Activated naive CD8-positive, alpha-beta T cell treated with anti-CD3 and anti-CD28 coated beads for 36 hours (primary cell): ENCODE data around the gene MED25. TPM values are rescaled to one million over a fixed set of nuclear protein-coding genes. Genes with fewer than 3 reads are reported as not detected.

Source experiments
- DNase-seq: peaks from one replicate; pipeline ENCODE4 v3.0.0; 2021
- H3K27ac Mint-ChIP-seq: one replicate; pipeline ENCODE4 v1.8.0; 2022; ENCODE audit warnings: mild to moderate bottlenecking, moderate library complexity, mixed read lengths
- H3K27me3 Mint-ChIP-seq: one replicate; pipeline ENCODE4 v1.8.0; 2022; ENCODE audit warnings: mild to moderate bottlenecking, mixed read lengths
- H3K36me3 Mint-ChIP-seq: one replicate; pipeline ENCODE4 v1.8.0; 2021; ENCODE audit warnings: mild to moderate bottlenecking, mixed read lengths
- H3K4me1 Mint-ChIP-seq: one replicate; pipeline ENCODE4 v1.8.0; 2021; ENCODE audit warnings: mixed read lengths
- H3K4me3 Mint-ChIP-seq: one replicate; pipeline ENCODE4 v1.8.0; 2022; ENCODE audit warnings: mild to moderate bottlenecking, moderate library complexity, mixed read lengths
- H3K9me3 Mint-ChIP-seq: one replicate; pipeline ENCODE4 v1.8.0; 2022; ENCODE audit warnings: mixed read lengths
- total RNA-seq, 2 experiments: library from RNA; stranded (reverse); gene quantifications; one replicate each; pipeline ENCODE4 v1.2.3, GENCODE V29; 2021

MED25 gene
- total RNA-seq, 2 experiments from 2014 or later: 41.6 to 44.8 TPM

DNA sequence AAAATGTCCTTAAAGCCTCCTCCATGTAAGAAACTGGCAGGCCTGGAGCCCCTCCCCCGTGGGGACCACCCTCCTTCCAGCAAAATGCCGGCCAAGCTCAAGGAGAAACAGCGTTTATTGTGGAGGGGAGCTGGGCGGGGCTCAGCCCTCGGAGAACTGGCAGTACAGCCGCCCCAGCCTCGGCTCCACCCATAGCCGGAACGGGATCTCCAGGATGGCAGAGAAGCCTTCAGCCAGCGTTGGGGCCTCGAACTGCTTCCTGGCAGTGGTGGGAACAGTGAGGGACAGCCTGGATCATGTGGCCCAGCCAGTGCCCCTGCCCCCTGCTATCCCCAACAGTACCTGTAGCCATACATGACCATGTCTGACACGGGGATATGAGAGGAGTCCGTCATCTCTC lies 43.0 kb downstream of the MED25 start:
- H3K4me3 Mint-ChIP-seq: no peak overlapping the region
- no peak for DNase-seq
- no peak overlapping the region for H3K27ac Mint-ChIP-seq
- H3K4me1 Mint-ChIP-seq: peaks cover 14% of the 10 kb centered on the region
- H3K36me3 Mint-ChIP-seq: peaks cover 18% of the 10 kb centered on the region
- H3K27me3 Mint-ChIP-seq: no peaks in the 10 kb centered on the region
- no peaks in the 10 kb centered on the region for H3K9me3 Mint-ChIP-seq

DNA sequence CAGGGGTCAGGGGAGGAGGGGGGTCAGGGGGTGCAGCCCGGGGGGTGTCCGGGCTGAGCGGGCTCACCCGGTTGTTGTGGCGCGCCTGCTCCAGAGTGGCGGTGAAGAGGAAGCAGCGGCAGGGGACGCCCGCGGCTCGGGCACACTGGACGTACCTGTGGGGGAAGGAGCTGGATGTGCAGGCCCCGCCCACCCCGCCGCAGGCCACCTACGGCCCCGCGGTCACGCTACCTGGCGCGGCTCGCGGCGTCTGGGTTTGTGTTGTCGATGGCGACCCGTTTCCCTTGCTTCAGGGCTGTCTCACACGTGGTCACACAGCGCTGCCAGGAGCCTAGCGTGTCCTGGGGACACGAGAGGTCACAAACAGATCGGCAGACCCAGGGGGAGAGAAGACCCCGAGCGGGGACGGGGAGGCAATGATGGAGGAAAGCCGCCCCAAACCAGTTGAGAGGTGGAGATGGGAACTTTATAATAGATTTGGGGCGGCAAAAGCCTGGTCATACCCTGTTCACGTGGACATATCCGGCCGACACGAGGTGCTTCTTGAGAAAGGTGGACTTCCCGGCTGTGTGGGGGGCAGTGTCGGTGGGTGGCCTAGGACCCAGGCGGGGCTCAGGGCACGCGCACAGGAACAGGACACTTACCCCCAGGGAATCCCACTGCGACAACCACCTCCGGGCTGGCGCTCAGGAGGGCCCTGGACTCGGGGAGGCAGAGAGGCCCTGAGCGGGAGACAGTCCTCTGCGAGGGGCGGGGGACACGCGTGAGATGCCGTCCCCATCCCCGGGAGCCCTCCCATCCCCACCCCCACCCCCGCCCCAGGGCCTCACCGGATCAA lies 43.7 kb downstream of the MED25 start:
- H3K4me1 Mint-ChIP-seq: peaks cover 20% of the 10 kb centered on the region
- H3K27me3 Mint-ChIP-seq: no peaks in the 10 kb centered on the region
- DNase-seq: no peak
- no peak overlapping the region for H3K4me3 Mint-ChIP-seq
- H3K27ac Mint-ChIP-seq: no peak overlapping the region
- H3K9me3 Mint-ChIP-seq: no peaks in the 10 kb centered on the region
- peaks cover 20% of the 10 kb centered on the region for H3K36me3 Mint-ChIP-seq

DNA sequence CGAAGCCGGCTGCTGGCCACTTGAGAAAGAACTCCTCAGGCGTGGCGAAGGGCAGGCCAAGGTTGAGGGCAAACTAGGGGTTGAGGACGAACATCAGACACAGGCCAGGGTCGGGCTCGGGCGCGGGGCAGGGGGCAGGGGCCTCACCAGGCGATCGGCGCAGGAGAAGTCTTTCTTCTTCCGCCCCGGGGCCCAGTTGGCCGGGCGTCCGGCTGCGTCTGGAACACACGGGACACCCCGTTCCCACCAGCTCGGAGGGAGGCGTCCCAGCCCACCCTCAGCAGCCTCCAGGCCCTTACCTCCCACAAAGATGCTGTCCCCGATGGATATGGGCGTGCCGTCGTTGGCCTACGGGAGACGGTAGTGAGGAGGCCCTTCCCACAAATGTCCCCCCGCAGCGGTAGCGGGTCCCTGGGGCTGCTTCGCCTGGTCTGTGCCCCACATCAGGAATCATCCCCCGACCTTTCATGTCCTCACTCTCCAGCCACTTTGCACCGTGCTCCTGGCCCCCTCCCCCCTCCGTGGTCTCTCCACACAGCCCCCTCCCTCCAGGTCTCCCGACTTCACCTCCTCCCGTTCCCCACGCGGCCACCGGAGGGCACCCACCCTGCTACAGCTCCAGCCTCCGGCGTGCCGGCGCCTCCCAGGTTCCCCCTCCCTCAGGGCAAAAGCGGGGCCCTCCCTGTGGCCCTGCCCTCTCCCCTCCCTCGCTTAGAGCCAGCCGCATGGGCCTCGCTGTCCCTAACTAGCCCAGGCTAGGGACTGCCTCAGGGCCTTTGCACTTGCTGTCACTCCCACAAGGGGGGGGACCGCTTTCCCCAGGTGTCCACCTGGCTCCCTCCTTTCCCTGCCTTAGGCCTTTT lies 44.5 kb downstream of the MED25 start:
- Mint-ChIP-seq H3K9me3 (no peaks in the 10 kb centered on the region), H3K36me3 (peaks cover 20% of the 10 kb centered on the region), H3K4me3 (no peak overlapping the region), H3K27ac (no peak overlapping the region), H3K27me3 (no peaks in the 10 kb centered on the region), H3K4me1 (peaks cover 22% of the 10 kb centered on the region)
- DNase-seq: no peak

DNA sequence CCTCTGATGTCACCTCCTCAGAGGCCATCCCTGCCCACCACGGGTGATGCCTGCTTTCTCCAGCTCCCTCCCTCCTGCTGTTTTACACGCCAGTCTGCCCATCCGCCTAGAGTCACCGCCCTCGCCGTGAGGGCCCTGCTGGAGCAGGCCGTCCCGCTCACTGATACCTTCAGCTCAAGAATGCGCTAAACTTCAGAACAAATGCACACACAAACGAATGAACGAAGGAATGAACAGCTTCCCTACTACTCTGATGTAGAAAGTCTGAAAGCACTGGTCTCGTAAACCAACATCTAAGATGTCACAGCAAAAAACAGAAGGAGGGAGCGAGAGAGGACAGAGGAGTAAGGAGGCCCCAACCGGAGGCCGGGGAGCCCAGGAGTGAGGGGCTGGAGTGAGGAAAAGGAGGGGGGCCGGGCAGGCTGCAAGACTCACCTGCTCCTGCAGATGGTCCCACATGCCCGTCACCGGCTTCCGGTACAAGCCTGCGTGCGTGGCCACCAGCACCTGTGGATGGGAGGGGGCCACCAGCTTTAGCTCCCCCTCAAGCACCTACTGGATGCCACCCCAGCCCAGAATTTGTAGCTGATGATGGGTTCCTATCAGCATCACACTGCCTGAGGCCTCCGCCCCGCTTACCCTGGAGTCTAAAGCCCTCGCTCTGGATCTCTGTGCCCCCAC lies 45.3 kb downstream of the MED25 start:
- peaks cover 20% of the 10 kb centered on the region for H3K36me3 Mint-ChIP-seq
- peaks cover 30% of the 10 kb centered on the region for H3K4me1 Mint-ChIP-seq
- H3K4me3 Mint-ChIP-seq: no peak overlapping the region
- DNase-seq: no peak
- no peak overlapping the region for H3K27ac Mint-ChIP-seq
- H3K27me3 Mint-ChIP-seq: no peaks in the 10 kb centered on the region
- H3K9me3 Mint-ChIP-seq: no peaks in the 10 kb centered on the region

DNA sequence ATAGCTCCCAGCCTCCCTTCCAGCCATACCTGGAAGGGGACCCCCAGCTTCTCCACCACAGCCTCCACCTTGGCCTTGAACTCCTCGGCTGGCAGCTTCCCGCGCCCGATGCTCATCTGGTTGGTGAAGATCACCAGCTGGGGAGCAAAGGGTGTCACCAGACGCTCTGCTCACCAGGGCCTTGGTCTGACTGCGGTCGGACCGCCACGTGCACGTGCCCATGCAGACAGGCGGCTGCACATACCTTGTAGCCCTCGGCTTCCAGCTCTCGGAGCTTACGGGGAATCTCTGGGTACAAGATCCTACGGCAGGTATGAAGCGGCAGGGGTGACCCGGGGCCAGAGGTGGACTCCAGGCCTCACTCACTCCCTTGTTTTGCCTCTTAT lies 45.8 kb downstream of the MED25 start:
- H3K27me3 Mint-ChIP-seq: no peaks in the 10 kb centered on the region
- no peak overlapping the region for H3K27ac Mint-ChIP-seq
- H3K4me3 Mint-ChIP-seq: no peak overlapping the region
- no peak for DNase-seq
- H3K9me3 Mint-ChIP-seq: no peaks in the 10 kb centered on the region
- peaks cover 31% of the 10 kb centered on the region for H3K4me1 Mint-ChIP-seq
- peaks cover 20% of the 10 kb centered on the region for H3K36me3 Mint-ChIP-seq

DNA sequence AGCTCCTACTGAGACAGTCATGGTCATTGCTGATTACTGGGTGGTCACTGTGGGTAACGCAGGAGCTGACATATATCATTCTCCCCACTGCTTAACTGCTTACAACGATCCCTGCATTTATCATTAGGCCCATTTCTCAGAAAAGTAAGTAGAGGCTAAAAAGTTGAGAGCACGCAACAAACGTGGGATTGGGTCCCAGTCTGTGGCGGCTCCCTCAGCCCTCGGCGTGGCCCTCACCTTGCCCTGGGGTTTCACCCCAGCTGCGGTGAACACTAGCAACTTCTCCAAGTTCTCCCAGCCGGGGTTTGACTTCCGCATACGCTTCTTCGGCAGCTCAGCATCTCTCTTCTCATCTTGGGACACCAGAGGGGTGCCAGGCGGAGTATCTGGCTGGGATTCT lies 46.8 kb downstream of the MED25 start:
- H3K4me1 Mint-ChIP-seq: peaks cover 31% of the 10 kb centered on the region
- H3K4me3 Mint-ChIP-seq: no peak overlapping the region
- peaks cover 20% of the 10 kb centered on the region for H3K36me3 Mint-ChIP-seq
- H3K9me3 Mint-ChIP-seq: no peaks in the 10 kb centered on the region
- no peaks in the 10 kb centered on the region for H3K27me3 Mint-ChIP-seq
- no peak overlapping the region for H3K27ac Mint-ChIP-seq
- no peak for DNase-seq

DNA sequence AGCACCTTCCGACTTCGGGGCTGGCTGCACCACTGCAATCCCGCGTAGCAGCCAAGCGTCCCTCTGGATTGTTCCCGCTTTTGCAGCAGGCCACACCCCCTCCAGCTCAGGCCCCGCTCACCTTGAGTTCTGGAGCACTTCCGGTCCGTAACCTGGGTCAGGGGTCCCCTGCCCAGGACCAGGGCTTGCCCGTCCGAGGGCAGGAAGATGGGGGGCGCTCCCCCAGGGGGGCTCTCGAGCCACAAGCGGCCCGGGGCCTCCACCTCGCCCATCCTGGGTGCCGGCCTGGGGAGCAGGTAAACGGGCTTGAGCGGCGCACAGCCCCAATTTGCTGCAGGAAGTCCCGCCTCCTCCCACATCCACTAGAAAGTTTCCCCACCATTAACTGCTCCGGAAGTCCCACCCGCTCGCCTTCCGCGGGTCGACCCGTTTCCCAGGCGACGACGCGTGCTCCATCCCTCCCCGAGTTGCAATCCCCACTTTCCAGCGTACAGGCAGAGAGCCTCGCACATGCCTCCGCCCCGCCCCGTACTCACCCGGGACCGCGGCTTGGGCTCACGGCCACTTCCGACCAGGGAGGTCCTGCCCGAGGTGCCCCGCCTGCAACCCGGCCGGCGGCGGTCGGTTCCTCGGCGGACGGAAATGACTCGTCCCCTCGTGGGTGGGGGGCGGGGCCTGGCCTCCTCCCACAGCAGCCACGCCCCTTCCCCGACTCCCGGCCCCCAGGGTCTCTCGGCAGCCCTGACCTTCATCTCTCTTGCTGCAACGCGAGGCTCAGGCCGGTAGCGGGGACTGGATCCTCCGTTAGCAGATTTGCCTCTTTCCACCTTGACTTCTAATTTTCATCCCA lies 49.1 kb downstream of the MED25 start, which contains the start of gene PNKP:
PNKP (minus strand) TSS at position 644 of the 850 bp plus-strand sequence; CDS start at position 272, 372 bp downstream.
- Mint-ChIP-seq H3K27me3 (no peaks in the 10 kb centered on the region), H3K4me1 (peaks cover 40% of the 10 kb centered on the region), H3K4me3 (peak within 1 kb of the TSS; percentile 98), H3K9me3 (no peaks in the 10 kb centered on the region), H3K27ac (peak within 1 kb of the TSS; percentile 96), H3K36me3 (peaks cover 19% of the 10 kb centered on the region)
- DNase-seq: peak; percentile 86

DNA sequence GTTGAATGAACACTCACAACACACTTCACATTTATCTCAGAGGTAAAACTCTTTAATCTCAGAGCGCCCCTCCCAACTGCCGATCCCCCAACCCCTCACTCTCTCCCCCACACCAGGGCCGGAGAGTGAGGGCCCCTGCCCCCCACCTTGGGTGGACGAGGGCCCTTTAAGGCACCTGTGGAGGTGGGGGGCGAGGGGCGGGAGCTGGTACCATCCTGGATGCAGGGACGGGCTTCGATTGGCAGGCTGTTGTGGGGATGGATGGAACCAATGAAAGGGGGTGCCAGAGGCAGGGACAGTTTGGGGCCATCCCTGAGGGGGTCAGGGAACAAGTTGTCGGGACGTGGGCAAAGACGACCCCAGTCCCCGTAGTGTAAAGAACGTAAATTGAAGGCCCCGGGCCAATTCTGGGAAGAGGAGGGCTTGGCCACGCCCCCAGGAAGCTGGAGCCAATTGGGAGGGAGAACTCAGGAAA lies 51.0 kb downstream of the MED25 start:
- peaks cover 42% of the 10 kb centered on the region for H3K4me1 Mint-ChIP-seq
- peaks cover 15% of the 10 kb centered on the region for H3K36me3 Mint-ChIP-seq
- no peaks in the 10 kb centered on the region for H3K9me3 Mint-ChIP-seq
- no peak overlapping the region for H3K4me3 Mint-ChIP-seq
- no peak overlapping the region for H3K27ac Mint-ChIP-seq
- H3K27me3 Mint-ChIP-seq: no peaks in the 10 kb centered on the region
- no peak for DNase-seq

DNA sequence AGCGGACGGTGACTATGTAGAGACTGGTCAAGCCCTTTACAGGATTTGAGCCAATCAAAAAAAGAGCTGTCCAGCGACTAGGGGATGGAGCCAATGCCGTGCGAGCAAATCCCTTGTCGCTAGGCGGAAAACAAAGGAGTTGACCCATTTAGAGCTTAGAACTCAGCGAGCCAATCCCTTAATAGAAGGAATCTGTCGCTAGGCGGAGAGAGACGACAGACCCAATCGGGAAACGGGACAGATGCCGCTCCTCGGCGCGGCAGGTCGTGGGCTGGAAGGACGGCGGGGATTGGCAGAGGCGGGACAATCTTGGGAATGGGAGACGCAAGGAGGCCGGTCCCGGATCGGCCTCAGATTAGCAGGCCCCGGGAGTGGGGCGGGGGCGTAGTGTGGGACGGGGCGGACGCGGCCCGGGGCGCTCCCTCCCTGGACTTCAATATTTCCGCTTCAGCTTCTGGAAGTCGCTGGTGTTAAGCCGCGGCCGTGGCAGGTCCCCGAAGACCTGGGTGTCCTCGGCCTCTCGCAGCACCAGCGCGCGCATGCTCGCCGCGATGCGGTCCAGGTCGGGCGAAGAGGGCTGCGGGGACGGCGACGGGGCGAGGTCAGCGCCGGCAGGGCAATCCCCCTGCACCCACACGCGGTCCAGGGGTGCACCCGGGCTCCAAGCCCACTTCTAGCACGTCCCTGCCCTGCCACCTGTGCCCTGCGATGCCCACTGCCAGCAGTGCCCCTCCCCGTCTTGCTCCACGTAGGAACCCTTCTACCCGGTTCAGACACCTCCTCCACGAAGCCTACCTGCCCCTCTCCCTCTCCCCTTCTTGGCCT lies 51.6 kb downstream of the MED25 start:
- Mint-ChIP-seq H3K36me3 (peaks cover 15% of the 10 kb centered on the region), H3K9me3 (no peaks in the 10 kb centered on the region), H3K27me3 (no peaks in the 10 kb centered on the region), H3K4me3 (no peak overlapping the region), H3K27ac (peak overlapping the region; percentile 73), H3K4me1 (peaks cover 39% of the 10 kb centered on the region)
- DNase-seq: peak; percentile 89

DNA sequence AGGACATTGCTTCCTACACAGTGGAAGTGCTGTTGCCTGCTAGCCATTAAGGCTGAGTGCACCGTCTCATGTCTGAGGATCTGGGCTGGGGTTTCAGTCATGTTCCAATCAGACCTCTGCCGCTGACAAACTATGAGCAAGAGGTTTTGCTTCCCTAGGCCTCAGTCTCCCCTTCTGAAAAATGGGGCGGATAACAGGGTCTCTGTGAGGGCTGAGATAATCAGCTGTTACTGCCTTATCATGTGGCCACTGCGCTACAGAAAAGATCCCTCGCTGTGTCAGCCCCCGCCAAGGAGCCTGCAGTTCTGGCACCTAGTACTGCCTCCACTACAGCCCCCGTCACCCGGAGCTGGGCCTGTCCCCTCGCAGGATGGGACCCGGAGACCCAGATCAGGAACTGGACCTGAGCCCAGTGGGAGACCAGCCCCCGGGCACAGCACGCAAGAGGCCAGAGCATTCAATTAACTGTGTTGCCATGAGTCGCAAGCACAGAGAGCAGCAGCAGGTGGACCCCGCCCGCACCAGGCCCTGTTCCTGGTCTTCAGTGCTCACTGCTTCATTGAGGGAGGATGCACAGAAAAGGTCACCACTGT lies 52.3 kb downstream of the MED25 start:
- no peak for DNase-seq

DNA sequence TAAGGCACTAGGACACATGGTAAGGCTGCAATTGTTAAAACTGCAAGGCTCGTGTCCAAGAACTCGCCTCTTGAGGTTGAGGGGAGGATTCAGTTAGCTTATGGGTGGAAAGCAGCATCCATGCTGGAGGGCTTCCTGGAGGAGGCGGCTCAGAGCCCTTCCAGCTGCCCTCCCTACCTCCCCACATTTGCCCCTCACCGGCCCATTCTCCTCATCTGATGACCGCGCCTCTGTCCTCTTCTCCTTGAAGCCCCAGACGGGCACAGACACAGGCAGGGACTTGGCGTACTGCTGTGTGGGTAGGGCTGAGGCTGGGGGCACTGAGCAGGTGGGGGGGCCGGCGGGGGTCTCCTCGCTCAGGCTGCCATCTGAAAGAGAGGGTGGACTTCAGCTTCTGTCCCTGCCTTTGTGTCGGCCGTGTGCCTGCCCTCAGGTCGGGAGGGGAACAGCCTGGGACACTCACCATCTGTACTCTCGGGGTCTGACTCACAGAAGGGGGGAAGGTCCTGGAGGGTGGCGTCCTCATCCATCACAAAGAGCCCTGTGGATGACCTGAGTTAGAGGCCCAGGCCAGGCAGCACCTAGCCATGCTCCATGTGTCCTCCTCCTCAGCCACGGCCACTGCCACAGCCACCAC lies 53.4 kb downstream of the MED25 start:
- Mint-ChIP-seq H3K27me3 (no peaks in the 10 kb centered on the region), H3K27ac (no peak overlapping the region), H3K36me3 (no peaks in the 10 kb centered on the region), H3K4me1 (peaks cover 31% of the 10 kb centered on the region), H3K4me3 (no peak overlapping the region), H3K9me3 (no peaks in the 10 kb centered on the region)
- no peak for DNase-seq

More for the DNA sequence above, 52.3 kb downstream of the MED25 start:
- peaks cover 38% of the 10 kb centered on the region for H3K4me1 Mint-ChIP-seq
- H3K27me3 Mint-ChIP-seq: no peaks in the 10 kb centered on the region
- H3K9me3 Mint-ChIP-seq: no peaks in the 10 kb centered on the region
- H3K4me3 Mint-ChIP-seq: no peak overlapping the region
- peak overlapping the region; percentile 73 for H3K27ac Mint-ChIP-seq
- H3K36me3 Mint-ChIP-seq: peaks cover 8% of the 10 kb centered on the region

DNA sequence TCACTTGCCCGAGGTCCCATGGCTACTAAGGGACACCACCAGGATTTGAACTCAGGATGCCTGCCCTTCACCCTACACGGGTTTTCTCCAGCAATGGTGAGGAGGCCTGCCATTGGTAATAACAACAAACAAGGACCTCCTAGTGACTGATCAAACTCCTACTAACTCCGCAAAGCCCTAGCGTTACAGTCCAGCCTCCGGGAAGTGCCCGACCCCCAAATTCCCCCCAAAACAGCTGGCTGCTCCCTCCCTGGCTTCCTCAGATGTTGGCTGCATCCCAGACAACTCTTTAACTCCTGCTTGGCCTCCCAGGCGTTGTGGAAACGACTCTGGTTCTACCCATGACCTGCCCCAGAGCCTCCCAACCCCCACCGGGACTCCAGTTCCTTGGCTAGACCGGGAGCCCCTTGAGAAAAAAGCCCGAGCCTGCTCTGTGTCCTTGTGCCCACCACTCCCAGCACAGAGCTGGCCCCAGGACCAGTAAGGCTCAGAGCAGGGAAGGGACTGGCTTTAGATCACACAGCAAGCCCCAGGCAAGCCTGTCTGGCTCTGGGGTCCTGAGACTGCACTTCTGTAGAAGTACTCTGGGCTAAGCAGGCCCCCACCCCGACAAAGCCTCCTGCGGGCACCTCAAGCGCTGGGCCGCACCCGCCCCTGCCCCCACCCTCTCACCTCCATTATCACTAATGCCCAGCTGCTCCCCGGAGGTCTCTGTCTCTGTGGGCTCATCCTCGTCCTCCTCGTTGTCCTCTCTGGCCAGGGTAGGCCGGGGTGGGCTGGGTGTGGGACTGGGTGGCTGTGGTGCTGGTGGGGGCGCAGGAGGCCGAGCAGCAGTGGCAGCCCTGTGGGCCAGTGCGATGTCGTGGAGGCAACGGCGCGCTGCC lies 54.4 kb downstream of the MED25 start:
- Mint-ChIP-seq H3K4me3 (no peak overlapping the region), H3K27me3 (no peaks in the 10 kb centered on the region), H3K36me3 (no peaks in the 10 kb centered on the region), H3K27ac (no peak overlapping the region), H3K9me3 (no peaks in the 10 kb centered on the region), H3K4me1 (peaks cover 27% of the 10 kb centered on the region)
- no peak for DNase-seq
